ENCODE data around the gene MCHR1.

Gene MCHR1

GRCh38 chr22:40691532-40691931, 12.2 kb downstream of the MCHR1 start:
- ChIA-PET POLR2A (no interaction called here), CTCF (no interaction called here)
- TF ChIP-seq FOXA1 (IDR thresholded peaks at IDR 0.05) (no peak), L3MBTL2 (conservative IDR thresholded peaks at IDR 0.05) (no peak), CTBP1 (IDR thresholded peaks at IDR 0.05; ENCODE audit: borderline replicate concordance) (no peak), ELF4 (IDR thresholded peaks at IDR 0.05) (no peak), BHLHE40 (IDR thresholded peaks at IDR 0.05; ENCODE audit: borderline replicate concordance) (no peak), FOXK2 (IDR thresholded peaks at IDR 0.05) (no peak), LEF1 (IDR thresholded peaks at IDR 0.05; ENCODE audit: borderline replicate concordance) (no peak), SUZ12 (IDR thresholded peaks at IDR 0.05) (no peak), ARNT (IDR thresholded peaks at IDR 0.05) (no peak), ZNF384 (IDR thresholded peaks at IDR 0.05) (no peak), PKNOX1 (IDR thresholded peaks at IDR 0.05) (no peak), TARDBP (IDR thresholded peaks at IDR 0.05) (no peak), NFRKB (IDR thresholded peaks at IDR 0.05) (no peak), SP1 (IDR thresholded peaks at IDR 0.05) (no peak), FOXM1 (IDR thresholded peaks at IDR 0.05; ENCODE audit: borderline replicate concordance) (no peak), HDGF (IDR thresholded peaks at IDR 0.05; ENCODE audit: borderline replicate concordance) (no peak)
- DNase-seq (ENCODE audit: extremely low spot score): no peak

- ChIA-PET POLR2A (no interaction called here), CTCF (no interaction called here)
- TF ChIP-seq LEF1 (IDR thresholded peaks at IDR 0.05; ENCODE audit: borderline replicate concordance): no peak
- no peak for TF ChIP-seq PKNOX1 (IDR thresholded peaks at IDR 0.05)
- no peak for DNase-seq (ENCODE audit: extremely low spot score)
These were observed 15.1 kb downstream of the MCHR1 start for GRCh38 chr22:40694411-40694810.

GRCh38 chr22:40701274-40701673, 22.0 kb downstream of the MCHR1 start:
- TF ChIP-seq ARNT (IDR thresholded peaks at IDR 0.05) (no peak), L3MBTL2 (conservative IDR thresholded peaks at IDR 0.05) (no peak)
- no peak for DNase-seq (ENCODE audit: extremely low spot score)
- CTCF ChIA-PET: interaction anchor here (1.3 kb wide), 1 partner anchor 18 kb away, joined by 4 read pairs; no protein-coding TSS in a partner anchor
- POLR2A ChIA-PET: no interaction called here

- POLR2A ChIA-PET: no interaction called here
- CTCF ChIA-PET: no interaction called here
- no peak for DNase-seq (ENCODE audit: extremely low spot score)
- TF ChIP-seq FOXM1 (IDR thresholded peaks at IDR 0.05; ENCODE audit: borderline replicate concordance) (no peak), HDGF (IDR thresholded peaks at IDR 0.05; ENCODE audit: borderline replicate concordance) (no peak), TARDBP (IDR thresholded peaks at IDR 0.05) (no peak), CTBP1 (IDR thresholded peaks at IDR 0.05; ENCODE audit: borderline replicate concordance) (no peak), SP1 (IDR thresholded peaks at IDR 0.05) (no peak), ELF4 (IDR thresholded peaks at IDR 0.05) (no peak)
These were observed 23.9 kb downstream of the MCHR1 start for GRCh38 chr22:40703174-40703573.

- no peak for DNase-seq (ENCODE audit: extremely low spot score)
- ChIA-PET CTCF (no interaction called here), POLR2A (no interaction called here)
- no peak for TF ChIP-seq FOXK2 (IDR thresholded peaks at IDR 0.05)
- no peak for TF ChIP-seq BHLHE40 (IDR thresholded peaks at IDR 0.05; ENCODE audit: borderline replicate concordance)
- no peak for TF ChIP-seq PKNOX1 (IDR thresholded peaks at IDR 0.05)
- TF ChIP-seq CTBP1 (IDR thresholded peaks at IDR 0.05; ENCODE audit: borderline replicate concordance): no peak
- TF ChIP-seq LEF1 (IDR thresholded peaks at IDR 0.05; ENCODE audit: borderline replicate concordance): no peak
- no peak for TF ChIP-seq FOXM1 (IDR thresholded peaks at IDR 0.05; ENCODE audit: borderline replicate concordance)
- no peak for TF ChIP-seq L3MBTL2 (conservative IDR thresholded peaks at IDR 0.05)
- no peak for TF ChIP-seq TARDBP (IDR thresholded peaks at IDR 0.05)
- TF ChIP-seq ELF4 (IDR thresholded peaks at IDR 0.05): no peak
- no peak for TF ChIP-seq SP1 (IDR thresholded peaks at IDR 0.05)
- no peak for TF ChIP-seq ZNF384 (IDR thresholded peaks at IDR 0.05)
- TF ChIP-seq FOXA1 (IDR thresholded peaks at IDR 0.05): no peak
- no peak for TF ChIP-seq SUZ12 (IDR thresholded peaks at IDR 0.05)
- no peak for TF ChIP-seq NFRKB (IDR thresholded peaks at IDR 0.05)
- no peak for TF ChIP-seq HDGF (IDR thresholded peaks at IDR 0.05; ENCODE audit: borderline replicate concordance)
- no peak for TF ChIP-seq ARNT (IDR thresholded peaks at IDR 0.05)
These were observed 24.5 kb downstream of the MCHR1 start for GRCh38 chr22:40703736-40704135.

GRCh38 chr22:40705918-40706682, 26.8 kb downstream of the MCHR1 start:
- TF ChIP-seq ZNF384 (IDR thresholded peaks at IDR 0.05) (no peak), FOXK2 (IDR thresholded peaks at IDR 0.05) (no peak), FOXA1 (IDR thresholded peaks at IDR 0.05) (no peak), SUZ12 (IDR thresholded peaks at IDR 0.05) (no peak), HDGF (IDR thresholded peaks at IDR 0.05; ENCODE audit: borderline replicate concordance) (no peak), NFRKB (IDR thresholded peaks at IDR 0.05) (no peak), L3MBTL2 (conservative IDR thresholded peaks at IDR 0.05) (no peak), ARNT (IDR thresholded peaks at IDR 0.05) (no peak), SP1 (IDR thresholded peaks at IDR 0.05) (no peak), BHLHE40 (IDR thresholded peaks at IDR 0.05; ENCODE audit: borderline replicate concordance) (no peak), TARDBP (IDR thresholded peaks at IDR 0.05) (no peak), FOXM1 (IDR thresholded peaks at IDR 0.05; ENCODE audit: borderline replicate concordance) (no peak), PKNOX1 (IDR thresholded peaks at IDR 0.05) (no peak), LEF1 (IDR thresholded peaks at IDR 0.05; ENCODE audit: borderline replicate concordance) (no peak), ELF4 (IDR thresholded peaks at IDR 0.05) (no peak), CTBP1 (IDR thresholded peaks at IDR 0.05; ENCODE audit: borderline replicate concordance) (no peak)
- CTCF ChIA-PET: no interaction called here

More at GRCh38 chr22:40705918-40706682, 26.8 kb downstream of the MCHR1 start:
- no peak for DNase-seq (ENCODE audit: extremely low spot score)
- POLR2A ChIA-PET: no interaction called here

All from HEK293T (cell line).